ENCODE results near the gene LYRM1.
"Not testable (repeated sequence)": the region's sequence is repeated elsewhere in the genome, so short reads cannot be mapped to it uniquely, and the experiment has no call there.

The LYRM1 gene

DNA sequence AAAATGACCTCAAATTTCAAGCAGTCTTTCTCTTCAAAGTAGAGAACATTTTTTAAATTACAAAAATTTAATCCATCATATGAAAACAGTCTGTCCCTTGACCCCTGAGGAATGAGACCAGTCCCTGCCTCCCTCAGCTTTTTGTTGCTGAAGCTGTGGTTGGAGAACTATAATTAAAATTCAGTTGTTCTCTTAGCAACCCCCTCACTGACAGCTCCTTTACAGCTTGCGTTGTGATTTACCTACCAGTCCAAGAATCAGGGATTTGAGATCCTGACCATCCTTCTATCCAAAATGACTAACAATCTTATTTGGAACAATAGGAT, 29.8 kb downstream of the LYRM1 start:
- in situ Hi-C loops (cut with HindIII; ENCODE audit: low sequenced_read_pairs), result no loop called here

DNA sequence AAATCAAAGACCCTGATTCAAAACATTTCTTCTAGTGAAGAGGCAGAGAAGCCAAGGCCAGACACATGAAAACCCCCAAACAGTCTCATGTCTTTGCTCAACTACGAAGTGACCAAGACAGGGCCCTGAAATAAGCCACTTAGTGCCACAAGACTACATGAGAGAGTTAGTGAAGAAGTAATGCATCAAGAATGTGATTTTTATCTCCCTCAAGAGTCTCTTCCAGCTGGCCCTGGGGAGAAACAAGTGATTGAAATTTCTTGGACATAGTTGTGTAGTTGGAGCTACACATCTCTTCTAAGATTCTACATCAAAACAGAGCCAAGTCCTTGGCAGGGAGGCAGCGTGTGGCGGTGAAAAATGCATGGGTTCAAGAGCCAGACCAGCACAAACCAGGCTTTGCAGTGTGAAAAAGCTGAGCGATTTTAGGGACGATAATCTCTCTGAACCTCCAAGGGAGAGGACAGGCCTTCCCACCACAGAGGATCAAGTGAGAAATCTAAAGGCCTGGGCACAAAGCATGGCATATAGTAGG, 30.6 kb downstream of the LYRM1 start:
- in situ Hi-C loops (cut with HindIII; ENCODE audit: low sequenced_read_pairs), result no loop called here

DNA sequence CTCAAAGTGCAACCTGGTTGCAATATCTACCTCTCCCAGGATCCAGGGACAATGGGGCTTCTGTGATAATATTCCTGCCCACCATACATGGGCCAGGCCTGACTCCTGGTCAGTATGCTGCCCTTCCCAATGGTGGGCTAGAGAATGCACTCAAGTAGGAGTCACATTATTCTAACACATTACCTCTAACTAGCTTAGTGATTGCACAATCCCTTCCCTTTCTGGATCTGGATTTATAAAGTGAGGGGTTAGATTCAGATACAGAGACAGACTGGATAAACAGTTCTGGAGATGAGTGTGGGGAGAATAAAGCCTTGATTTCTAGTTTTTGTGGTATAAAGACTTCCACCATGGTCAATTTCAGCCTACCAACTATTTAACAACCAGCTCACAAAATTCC, 33.0 kb downstream of the LYRM1 start:
- in situ Hi-C loops (cut with HindIII; ENCODE audit: low sequenced_read_pairs), result no loop called here

DNA sequence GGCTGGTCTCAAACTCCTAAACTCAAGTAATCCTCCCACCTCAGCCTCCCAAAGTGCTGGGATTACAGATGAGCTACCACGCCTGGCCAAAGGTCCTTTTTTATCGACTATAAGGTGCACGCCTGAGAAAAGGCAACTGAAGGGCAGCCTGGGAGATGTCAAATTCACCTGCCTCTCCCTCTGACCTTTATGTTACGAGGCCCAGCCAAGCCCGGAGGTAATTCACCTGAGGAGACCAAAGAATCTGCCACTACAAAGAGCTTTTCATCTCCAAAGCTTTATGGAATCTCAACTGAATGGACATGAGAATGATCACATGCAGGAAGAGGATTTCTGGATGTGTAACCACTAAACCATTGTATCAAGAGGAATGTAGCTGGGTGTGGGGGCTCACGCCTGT, 37.2 kb downstream of the LYRM1 start:
- in situ Hi-C loops (cut with HindIII; ENCODE audit: low sequenced_read_pairs), result no loop called here

DNA sequence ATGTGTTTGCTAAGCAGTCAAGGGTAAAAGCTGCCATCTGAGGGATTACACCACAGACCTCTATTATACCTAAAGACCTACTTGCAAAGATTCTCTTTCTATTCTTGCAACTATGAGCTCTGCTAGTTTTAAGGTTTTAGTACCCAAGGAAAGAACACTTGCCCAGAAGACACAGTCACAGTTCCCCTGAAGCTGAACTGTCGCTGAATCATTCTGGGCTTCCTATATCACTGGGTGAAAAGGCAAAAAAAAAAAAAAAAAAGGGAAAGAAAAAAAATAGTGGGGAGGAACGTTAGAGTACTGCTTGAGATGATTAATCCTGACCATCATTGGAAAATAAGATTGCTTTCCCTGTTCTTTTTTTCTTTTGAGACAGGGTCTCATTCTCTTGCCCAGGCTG, 37.9 kb downstream of the LYRM1 start:
- in situ Hi-C loops (cut with HindIII; ENCODE audit: low sequenced_read_pairs), result no loop called here

DNA sequence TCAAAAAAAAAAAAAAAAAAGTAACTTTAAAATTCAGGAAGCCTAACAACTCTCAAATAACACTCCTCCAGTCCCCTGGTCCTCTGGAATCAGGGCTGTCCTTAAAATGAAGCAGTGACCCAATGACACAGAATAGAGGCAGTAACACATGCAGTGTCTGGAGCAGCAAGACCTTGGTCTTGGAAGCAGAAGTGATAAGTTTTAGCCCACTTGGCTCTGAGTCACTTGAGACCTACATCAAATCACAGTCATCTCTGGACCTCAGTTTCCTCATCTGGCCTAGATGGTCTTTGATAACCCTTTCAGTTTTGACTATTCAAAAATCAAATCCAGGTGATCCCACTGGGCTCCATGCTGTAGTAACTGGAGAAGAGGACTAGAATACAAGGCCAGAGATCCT, 39.0 kb downstream of the LYRM1 start:
- in situ Hi-C loops (cut with HindIII; ENCODE audit: low sequenced_read_pairs), result no loop called here

DNA sequence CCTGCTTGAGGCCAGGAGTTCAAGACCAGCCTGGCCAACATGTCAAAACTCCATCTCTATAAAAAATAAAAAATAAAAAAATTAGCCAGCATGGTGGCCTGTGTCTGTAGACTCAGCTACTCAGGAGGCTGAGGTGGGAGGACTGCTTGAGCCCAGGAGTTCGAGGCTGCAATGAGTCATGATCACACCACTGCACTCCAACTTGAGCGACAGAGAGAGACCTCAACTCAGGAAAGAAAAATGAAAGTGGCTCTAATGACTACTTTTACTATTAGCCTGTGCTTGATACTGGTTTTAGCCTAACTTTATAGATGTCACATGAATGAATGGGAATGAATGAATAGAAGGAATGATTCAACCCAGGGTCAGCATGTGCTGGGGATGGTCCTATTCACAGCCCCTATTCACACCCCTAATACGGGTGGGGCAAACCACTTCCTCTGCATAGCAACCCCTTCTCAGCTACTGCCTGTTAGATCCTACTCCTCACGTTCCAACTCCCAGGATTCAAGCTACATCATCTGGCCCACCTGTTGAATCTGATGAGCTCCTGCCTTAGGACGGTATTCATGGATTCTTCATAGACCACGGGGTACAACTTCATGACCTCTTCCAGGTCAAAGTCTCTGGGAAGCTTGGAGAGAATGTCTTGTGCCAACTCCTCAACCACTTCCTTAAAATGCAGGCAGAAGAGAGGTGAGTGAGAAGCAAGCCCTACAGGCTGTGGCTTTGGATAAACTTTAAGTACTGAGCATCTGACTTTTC, 40.5 kb downstream of the LYRM1 start:
- in situ Hi-C loops (cut with HindIII; ENCODE audit: low sequenced_read_pairs), result no loop called here

DNA sequence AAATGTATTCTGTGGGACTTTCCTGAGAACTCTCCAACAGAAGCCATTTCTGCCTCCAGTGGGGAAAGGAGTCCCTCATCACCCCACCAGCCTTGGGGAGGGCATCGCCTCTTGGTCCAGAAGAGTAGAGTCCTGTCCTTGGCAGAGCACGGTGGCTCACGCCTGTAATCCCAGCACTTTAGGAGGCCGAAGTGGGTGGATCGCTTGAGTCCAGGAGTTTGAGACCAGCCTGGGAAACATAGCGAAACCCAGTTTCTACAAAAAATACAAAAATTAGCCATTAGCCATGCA, 41.0 kb downstream of the LYRM1 start:
- in situ Hi-C loops (cut with HindIII; ENCODE audit: low sequenced_read_pairs), result no loop called here

DNA sequence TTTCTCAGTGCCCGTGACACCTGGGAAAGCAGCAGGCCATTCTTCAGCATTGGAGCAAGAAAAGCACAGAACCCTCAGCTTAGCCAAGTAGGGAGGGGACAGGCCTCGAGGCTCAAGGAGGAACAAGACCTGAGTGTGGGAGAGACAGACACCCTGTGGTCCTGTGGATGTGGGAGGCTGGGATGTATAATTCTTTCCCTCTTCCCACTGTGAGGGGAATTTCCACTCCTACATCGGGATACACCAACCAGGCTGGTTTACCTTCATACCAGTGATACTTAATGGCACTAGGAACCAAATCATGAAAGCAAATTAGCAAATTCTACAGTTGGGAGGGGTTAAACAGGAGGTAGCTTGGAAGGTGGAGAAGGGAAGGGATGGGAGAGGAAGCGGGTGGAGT, 41.7 kb downstream of the LYRM1 start:
- in situ Hi-C loops (cut with HindIII; ENCODE audit: low sequenced_read_pairs), result no loop called here

DNA sequence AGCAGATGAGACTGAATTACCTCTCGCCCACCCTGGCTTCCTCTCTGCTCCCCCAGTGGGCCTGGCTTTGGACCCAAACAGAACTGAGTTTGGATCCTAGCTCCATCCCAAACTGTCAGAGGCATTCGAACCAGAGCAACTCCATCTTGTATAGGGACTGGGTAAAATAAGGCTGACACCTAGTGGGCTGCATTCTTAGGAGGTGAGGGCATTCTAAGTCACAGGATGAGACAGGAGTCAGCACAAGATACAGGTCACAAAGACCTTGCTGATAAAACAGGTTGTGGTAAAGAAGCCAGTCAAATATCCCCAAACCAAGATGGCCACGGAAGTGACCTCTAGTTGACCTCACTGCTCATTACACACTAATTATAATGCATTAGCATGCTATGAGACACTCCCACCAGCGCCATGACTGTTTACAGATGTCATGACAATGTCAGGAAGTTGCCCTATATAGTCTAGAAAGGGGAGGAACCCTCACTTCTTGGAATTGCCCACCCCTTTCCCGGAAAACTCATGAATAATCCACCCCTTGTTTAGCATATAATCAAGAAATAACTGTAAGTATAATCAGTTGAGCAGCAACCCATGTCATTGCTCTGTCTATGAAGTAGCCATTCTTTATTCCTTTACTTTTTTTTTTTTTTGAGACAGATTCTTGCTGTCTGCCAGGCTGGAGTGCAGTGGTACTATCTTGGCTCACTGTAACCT, 44.4 kb downstream of the LYRM1 start:
- in situ Hi-C loops (cut with HindIII; ENCODE audit: low sequenced_read_pairs), result no loop called here

DNA sequence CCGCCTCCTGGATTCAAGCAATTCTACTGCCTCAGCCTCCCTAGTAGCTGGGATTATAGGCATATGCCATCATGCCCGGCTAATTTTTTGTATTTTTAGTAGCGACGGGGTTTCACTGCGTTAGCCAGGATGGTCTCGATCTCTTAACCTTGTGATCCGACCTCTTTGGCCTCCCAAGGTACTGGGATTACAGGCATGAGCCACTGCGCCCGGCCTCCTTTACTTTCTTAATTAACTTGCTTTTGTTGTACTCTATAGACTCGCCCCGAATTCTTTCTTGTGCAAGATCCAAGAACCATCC, 45.0 kb downstream of the LYRM1 start:
- in situ Hi-C loops (cut with HindIII; ENCODE audit: low sequenced_read_pairs), result not testable (repeated sequence)

DNA sequence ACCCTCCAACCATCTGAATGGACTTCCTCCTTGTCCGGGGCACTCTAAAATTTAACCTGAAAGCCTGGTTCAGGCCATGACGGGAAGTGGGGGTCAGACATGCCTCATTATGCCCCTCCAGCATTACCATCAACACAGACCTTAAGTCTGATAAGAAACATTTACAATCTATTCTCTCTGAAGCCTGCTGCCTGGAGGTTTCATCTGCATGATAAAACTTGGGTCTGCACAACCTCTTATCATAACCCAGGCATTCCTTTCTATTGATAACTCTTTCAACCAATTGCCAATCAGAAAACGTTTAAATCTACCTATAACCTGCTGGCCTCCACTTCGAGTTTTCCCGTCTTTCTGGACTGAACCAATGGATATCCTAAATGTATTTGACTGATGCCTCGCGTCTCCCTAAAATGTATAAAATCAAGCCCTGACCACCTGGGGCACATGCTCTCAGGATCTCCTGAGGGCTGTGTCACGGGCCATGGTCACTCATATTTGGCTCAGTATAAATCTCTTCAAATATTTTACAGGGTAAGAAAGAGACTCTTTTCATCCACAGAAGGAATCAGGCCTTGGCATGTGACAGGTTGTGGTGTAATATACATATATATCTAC, 45.6 kb downstream of the LYRM1 start:
- in situ Hi-C loops (cut with HindIII; ENCODE audit: low sequenced_read_pairs), result no loop called here

DNA sequence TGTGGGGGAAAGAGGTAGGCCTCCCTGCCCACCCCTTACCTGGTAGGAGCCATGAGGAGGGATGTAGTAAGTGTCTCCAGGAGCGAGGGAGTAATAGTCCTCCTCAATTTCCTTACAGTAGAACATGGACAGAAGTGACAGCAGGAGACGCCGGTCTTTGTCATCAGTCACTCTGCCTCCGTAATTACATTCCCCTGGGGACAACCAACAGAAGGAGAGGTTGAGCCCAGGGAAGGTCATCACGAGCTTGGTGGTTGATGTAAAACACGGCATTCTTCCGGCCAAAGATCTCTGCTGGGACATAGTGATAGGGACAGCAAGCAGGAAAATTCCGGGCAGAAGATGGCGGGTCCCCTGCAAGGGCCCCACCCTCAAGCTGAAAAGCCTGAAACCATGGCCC, 47.9 kb downstream of the LYRM1 start:
- in situ Hi-C loops (cut with HindIII; ENCODE audit: low sequenced_read_pairs), result no loop called here

DNA sequence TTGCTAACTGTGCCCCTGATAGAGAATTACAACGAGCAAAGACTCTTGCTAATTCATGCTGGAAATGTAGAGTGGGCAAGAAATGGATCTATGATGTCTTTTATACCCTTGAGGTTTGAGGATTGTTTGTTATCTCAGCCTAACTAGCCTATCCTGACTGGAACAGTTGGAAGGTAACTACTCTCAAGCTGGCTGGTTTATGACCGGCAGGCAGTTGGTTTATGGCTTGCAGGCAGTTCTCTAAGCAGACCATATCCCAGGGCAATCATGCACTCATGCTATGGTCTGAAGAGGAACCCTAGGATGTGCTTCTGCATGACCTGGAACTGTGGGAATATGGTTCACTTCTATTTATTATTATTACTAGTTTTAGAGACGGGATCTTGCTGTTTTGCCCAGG, 49.1 kb downstream of the LYRM1 start:
- in situ Hi-C loops (cut with HindIII; ENCODE audit: low sequenced_read_pairs), result no loop called here

DNA sequence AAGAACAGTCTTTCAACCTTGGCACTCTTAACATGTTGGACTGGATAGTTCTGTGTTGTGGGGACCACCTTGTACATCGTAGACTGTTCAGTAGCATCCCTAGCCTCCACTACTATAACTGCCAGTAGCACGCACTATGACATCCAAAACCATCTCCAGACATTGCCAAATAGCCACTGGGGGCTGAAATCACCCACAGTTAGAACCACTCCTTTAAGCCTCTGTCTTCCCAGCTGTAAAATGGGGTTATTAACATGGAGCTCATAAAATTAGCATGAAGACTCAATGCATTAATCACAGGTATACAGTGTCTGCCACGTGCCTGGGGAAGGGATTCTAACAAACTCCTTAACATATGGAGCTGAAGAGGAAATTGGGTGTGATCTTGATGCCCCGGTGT, 49.7 kb downstream of the LYRM1 start:
- in situ Hi-C loops (cut with HindIII; ENCODE audit: low sequenced_read_pairs), result no loop called here

DNA sequence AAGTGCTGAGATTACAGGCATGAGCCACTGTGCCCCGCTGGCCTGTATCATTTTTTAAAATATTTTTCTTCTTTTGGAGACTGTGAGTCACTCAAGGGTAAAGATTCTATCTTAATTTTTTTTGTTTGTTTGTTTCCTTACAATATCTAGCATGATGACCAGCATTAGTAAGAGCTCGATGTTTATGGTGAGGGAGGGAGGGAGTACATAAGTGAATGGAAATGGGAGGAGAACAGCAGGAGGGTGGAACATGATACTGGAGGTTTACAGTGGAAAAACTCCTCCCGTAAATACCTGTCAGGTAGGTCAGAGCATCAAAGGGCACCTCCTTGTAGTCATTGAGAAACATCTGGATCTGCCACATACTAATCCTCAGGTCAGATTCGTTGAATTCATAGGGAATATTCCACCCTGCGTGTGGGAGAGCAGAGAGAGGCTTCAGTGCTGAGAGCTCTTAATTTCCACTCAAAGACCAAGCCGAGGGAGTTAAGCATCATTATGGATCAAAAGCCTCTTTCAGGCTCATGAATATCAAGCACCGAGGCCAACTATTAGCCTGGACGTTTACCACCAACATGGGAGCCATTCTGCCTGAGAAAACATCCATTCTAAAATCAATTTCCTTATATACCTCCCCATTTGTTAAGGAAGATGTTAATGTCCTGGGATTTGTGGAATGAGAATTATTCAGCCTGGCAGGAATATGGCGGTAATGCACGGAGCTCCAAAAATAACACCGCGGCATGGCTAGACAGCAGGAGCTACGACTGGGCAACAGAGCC, 51.8 kb downstream of the LYRM1 start:
- in situ Hi-C loops (cut with HindIII; ENCODE audit: low sequenced_read_pairs), result no loop called here

DNA sequence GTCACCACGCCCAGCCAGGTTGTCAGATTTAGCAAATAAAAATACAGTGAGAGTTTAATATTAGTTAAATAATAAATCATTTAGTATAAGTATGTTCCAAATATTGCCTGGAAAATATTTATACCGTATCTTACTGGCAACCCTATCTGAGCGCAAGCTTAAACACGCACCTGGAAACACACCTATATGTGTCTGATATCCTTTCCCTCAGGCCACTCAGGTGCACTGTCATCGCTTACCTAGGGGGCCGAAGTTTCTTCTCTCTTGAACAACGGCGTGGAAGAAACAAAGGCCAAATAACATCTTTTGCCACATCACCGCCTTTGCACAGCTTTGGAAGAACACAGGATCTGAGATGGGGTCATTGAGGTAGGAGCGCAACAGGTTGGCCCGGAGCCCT, 54.0 kb downstream of the LYRM1 start:
- in situ Hi-C loops (cut with HindIII; ENCODE audit: low sequenced_read_pairs), result no loop called here

DNA sequence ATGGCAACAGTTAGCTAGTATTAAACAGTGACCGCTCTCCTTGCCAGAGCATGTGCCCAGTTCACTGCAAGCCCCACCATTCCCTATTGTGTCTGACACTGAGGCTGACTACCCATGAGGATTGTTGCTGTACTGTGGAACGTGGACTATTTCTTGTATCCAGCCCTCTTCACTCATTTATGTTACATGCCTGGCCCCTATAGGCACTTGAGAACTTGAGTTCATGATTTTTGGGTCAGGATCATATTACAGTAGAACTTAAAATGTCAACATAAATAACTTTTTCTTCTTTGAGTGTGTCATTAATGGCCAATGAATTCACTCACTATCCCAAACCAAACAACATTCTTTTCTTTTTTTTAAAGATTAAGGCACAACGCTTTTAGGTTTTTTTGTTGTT, 55.7 kb downstream of the LYRM1 start:
- in situ Hi-C loops (cut with HindIII; ENCODE audit: low sequenced_read_pairs), result no loop called here

DNA sequence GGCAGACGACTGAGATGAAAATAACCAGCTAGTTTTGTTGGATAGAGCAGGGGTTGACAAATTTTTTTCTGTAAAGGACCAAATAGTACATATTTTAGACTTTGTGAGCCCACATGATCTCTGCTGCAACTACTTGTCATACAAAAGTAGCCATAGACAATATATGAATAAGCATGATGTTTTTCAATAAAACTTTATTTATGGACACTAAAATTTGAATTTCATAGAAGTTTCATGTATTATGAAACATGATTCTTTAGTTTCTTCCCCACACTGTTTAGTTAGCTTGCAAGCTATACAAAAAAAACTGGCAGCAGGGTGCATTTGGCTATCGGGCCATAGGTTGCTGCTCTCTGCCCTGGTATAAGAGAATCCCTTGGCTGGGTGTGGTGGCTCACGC, 56.6 kb downstream of the LYRM1 start:
- in situ Hi-C loops (cut with HindIII; ENCODE audit: low sequenced_read_pairs), result no loop called here

DNA sequence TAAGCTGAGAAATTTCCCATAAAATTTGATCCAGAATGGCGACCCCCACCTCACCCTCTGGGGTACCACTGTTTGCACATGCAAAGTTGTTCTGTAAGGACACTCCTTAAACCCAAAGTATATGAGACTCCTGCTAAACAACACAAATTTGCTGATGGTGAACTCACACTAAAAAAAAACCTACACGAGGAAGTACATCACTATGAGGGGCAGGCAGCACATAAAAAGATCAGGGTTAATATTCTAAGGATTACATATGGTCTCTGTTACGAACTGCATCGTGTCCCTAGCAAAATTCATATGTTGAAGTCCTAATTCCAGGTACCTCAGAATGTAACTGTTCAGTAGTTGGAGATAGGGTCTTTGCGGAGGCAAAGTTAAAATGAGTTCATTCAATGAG, 60.3 kb downstream of the LYRM1 start:
- in situ Hi-C loops (cut with HindIII; ENCODE audit: low sequenced_read_pairs), result no loop called here

DNA sequence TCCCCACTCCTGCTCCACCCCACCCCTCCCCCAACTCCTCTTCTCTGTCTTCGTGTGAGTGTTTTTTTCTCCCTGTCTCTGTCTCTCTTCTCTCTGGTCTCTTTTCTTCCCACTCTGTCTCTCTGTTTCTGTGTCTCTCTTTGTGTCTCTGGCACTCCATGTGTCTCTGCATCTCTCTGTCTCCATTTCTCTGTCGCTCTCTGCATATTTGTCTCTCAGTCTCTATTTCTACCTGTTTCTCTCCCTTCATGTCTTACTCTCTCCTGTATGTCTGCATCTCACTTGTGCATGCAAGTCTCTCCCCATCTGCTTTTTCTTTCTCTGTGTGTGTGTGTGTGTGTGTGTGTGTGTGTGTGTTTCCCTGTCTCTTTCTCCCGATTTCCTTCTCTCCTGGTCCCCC, 68.2 kb downstream of the LYRM1 start:
- in situ Hi-C loops (cut with HindIII; ENCODE audit: low sequenced_read_pairs), result no loop called here

DNA sequence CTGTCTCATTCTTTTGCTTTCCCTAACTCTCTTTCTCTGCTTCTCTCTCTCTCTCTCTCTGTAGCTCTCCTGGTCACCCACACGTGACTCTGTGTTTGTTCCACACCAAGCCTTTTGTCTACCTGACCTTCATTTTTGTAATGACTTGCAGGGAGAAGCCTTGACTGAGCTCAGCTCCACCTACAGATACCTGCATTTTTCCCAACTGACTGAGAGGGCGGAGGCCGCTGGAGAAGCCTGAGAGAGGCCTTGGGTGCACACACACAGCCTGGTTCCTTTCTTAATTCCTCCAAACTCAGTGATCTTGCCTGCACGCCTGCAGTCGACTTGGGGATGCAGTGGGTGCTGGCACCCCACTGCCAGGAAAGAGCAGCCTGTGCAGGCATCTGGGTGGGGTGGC, 68.8 kb downstream of the LYRM1 start:
- in situ Hi-C loops (cut with HindIII; ENCODE audit: low sequenced_read_pairs), result no loop called here

All from DLD1 (cell line).